Activated CD4-positive, alpha-beta T cell treated with anti-CD3 and anti-CD28 coated beads, Interleukin-2, amount 50 U/mL, for 24 hours (primary cell): Measurements from ENCODE around the gene EPB41L1.

Source experiments
- DNase-seq, 2 donors: peaks; one replicate each; pipeline ENCODE4 v3.0.0-alpha.2; 2020; ENCODE audit warnings: low read depth in 1 of 2, low spot score in 1 of 2

The EPB41L1 gene

GRCh38 chr20:36218380-36219064 is 64.0 kb downstream of the EPB41L1 start:
- DNase-seq = no peak

GRCh38 chr20:36219671-36220220 is 65.2 kb downstream of the EPB41L1 start:
- no peak for DNase-seq

- DNase-seq = no peak
Measured at GRCh38 chr20:36225666-36226065, 71.1 kb downstream of the EPB41L1 start.

- no peak for DNase-seq
Measured at GRCh38 chr20:36228770-36229169, 74.2 kb downstream of the EPB41L1 start.

- no peak for DNase-seq
Measured at GRCh38 chr20:36230019-36230418, 75.5 kb downstream of the EPB41L1 start.

GRCh38 chr20:36231331-36231730 is 76.8 kb downstream of the EPB41L1 start:
- DNase-seq = no peak

- DNase-seq = no peak
Measured at GRCh38 chr20:36234771-36235320, 80.3 kb downstream of the EPB41L1 start.

- DNase-seq = peak; percentile 72 to 75
Measured at GRCh38 chr20:36235892-36236785, 81.6 kb downstream of the EPB41L1 start, which contains the start of gene AAR2. TSS of gene AAR2 (plus strand) at chr20:36236478. CDS start at chr20:36239869, 3,391 bp downstream.

GRCh38 chr20:36236786-36237121 is 82.2 kb downstream of the EPB41L1 start:
- no peak for DNase-seq

- no peak for DNase-seq
Measured at GRCh38 chr20:36237477-36237876, 82.9 kb downstream of the EPB41L1 start.

GRCh38 chr20:36238153-36238552 is 83.6 kb downstream of the EPB41L1 start:
- no peak for DNase-seq

- DNase-seq = no peak
Measured at GRCh38 chr20:36238760-36239159, 84.2 kb downstream of the EPB41L1 start.

GRCh38 chr20:36240076-36240475 is 85.5 kb downstream of the EPB41L1 start:
- DNase-seq = no peak

GRCh38 chr20:36241678-36242077 is 87.1 kb downstream of the EPB41L1 start:
- no peak for DNase-seq

GRCh38 chr20:36243726-36244125 is 89.2 kb downstream of the EPB41L1 start:
- no peak for DNase-seq

- DNase-seq = no peak
Measured at GRCh38 chr20:36246401-36246800, 91.9 kb downstream of the EPB41L1 start.

GRCh38 chr20:36248836-36249235 is 94.3 kb downstream of the EPB41L1 start:
- DNase-seq = no peak

GRCh38 chr20:36249450-36249849 is 94.9 kb downstream of the EPB41L1 start:
- no peak for DNase-seq

GRCh38 chr20:36251426-36251825 is 96.9 kb downstream of the EPB41L1 start:
- DNase-seq = no peak

GRCh38 chr20:36252511-36252910 is 98.0 kb downstream of the EPB41L1 start:
- no peak for DNase-seq

GRCh38 chr20:36253036-36253435 is 98.5 kb downstream of the EPB41L1 start:
- DNase-seq = no peak

GRCh38 chr20:36254076-36254475 is 99.5 kb downstream of the EPB41L1 start:
- DNase-seq = no peak
